Measurements from ENCODE around the gene C19orf38. TPM values are rescaled to one million over a fixed set of nuclear protein-coding genes. Genes with fewer than 3 reads are reported as not detected.

The C19orf38 gene
- total RNA-seq, 2 experiments from 2014 or later, result 5.2 to 7.5 TPM

DNA sequence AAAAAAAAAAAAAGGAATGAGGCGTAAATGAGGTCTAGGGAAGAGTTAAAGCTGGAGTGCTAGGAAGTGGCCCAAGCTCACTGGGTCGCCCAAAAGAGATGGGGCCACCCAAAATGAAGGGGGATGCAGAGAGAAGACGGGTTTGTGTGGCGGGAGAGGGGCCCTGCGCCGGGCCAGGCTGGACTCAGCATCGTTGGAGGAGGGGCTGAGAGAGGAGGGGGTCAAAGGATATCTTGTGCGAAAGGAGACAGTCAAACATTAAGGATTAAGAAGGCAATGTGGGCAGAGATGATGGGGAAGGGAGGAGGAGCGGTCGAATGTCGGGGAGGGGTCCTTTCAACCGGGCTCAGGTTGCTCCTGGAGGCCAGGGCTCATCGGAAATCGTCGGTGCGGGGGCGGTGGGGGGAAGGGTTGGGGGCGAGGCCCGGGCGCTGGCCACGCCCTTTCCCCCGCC is 22.3 kb downstream of the C19orf38 start:
- TF ChIP-seq EZH2phosphoT487 (IDR thresholded peaks at IDR 0.05; ENCODE audit: borderline replicate concordance, low read depth, low read length), result no peak
- TF ChIP-seq, protein P1, sequence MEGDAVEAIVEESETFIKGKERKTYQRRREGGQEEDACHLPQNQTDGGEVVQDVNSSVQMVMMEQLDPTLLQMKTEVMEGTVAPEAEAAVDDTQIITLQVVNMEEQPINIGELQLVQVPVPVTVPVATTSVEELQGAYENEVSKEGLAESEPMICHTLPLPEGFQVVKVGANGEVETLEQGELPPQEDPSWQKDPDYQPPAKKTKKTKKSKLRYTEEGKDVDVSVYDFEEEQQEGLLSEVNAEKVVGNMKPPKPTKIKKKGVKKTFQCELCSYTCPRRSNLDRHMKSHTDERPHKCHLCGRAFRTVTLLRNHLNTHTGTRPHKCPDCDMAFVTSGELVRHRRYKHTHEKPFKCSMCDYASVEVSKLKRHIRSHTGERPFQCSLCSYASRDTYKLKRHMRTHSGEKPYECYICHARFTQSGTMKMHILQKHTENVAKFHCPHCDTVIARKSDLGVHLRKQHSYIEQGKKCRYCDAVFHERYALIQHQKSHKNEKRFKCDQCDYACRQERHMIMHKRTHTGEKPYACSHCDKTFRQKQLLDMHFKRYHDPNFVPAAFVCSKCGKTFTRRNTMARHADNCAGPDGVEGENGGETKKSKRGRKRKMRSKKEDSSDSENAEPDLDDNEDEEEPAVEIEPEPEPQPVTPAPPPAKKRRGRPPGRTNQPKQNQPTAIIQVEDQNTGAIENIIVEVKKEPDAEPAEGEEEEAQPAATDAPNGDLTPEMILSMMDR (conservative IDR thresholded peaks at IDR 0.05; ENCODE audit: low read length), result no peak
- ChIA-PET CTCF (ENCODE audit: unreplicated experiment) (no interaction called here), POLR2A (interaction anchor here (1.4 kb wide), 1 partner anchor 18 kb away, joined by 6 read pairs; no protein-coding TSS in a partner anchor)
- Histone ChIP-seq H3K4me2 (ENCODE audit: low read length) (peak overlapping the region; percentile 82), H3K36me3 (ENCODE audit: insufficient read depth, low read length) (peaks cover 14% of the 10 kb centered on the region), H3K79me2 (ENCODE audit: insufficient read depth, low read depth, low read length) (peaks cover 38% of the 10 kb centered on the region), H2AFZ (ENCODE audit: low read length) (peak overlapping the region; percentile 21; the same call in 1 of the 2 replicates), H3K4me3 (ENCODE audit: low read depth, low read length, poor library complexity, severe bottlenecking) (peak overlapping the region; percentile 63), H4K20me1 (ENCODE audit: insufficient read depth, low read length) (no peaks in the 10 kb centered on the region), H3K27ac (ENCODE audit: low read depth, low read length, poor library complexity, severe bottlenecking) (peak overlapping the region; percentile 90), H3K9me3 (ENCODE audit: low read length) (no peaks in the 10 kb centered on the region), H3K4me1 (ENCODE audit: insufficient read depth, low read length, poor library complexity, severe bottlenecking) (peaks cover 54% of the 10 kb centered on the region), H3K9me2 (ENCODE audit: insufficient read depth, low read length) (no peaks in the 10 kb centered on the region)
- no TSS peak for BruUV-seq (replicated peaks)
- intact Hi-C loops (cut with micrococcal nuclease; ENCODE audit: unreplicated experiment), result loop anchor here (10.0 kb wide), 1 partner anchor 306 kb away; the partner anchor contains the start of genes CDKN2D and KRI1
- DNase-seq (ENCODE audit: low spot score), result no peak

DNA sequence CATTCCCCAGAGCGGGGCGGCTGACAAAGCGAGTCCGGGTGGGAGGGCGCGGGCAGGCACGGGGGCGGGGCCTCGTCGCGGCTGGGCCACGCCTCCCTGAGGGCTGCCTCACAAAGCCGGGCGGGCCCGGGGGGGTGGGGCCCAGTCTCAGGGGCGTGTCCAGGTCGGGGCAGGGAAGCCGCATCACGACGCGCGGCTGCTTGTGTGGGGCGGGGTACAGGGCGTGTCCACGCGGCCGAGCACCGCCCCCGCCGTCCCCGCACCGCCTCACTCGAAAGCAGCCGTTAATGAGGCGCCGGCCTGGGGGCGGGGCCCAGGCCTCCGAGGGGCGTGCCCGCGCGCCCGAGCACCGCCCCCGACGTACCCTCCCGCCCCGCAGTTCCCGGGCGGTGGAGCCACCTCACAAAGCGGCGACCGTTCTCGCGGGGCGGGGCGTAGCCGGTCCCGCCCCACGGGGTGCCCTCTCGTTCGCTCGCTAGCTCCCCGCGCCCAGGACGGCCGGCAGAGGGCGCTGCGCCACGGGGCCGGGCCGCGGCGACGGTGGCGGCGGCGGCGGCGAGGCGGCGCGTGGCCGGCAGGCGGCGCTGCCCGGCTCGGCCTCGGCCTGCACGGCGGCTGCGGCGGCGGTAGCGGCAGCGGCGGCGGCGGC is 22.9 kb downstream of the C19orf38 start, which contains the start of gene CARM1:
TSS of gene CARM1 (plus strand) at position 599 of the 649 bp plus-strand sequence. CDS start 150 bp downstream, outside the sequence.
- TF ChIP-seq, protein P1 (conservative IDR thresholded peaks at IDR 0.05; ENCODE audit: low read length), result peak; percentile 52; the same call in 1 of the 2 replicates
- no peak for TF ChIP-seq EZH2phosphoT487 (IDR thresholded peaks at IDR 0.05; ENCODE audit: borderline replicate concordance, low read depth, low read length)
- Histone ChIP-seq H4K20me1 (ENCODE audit: insufficient read depth, low read length) (no peaks in the 10 kb centered on the region), H3K4me1 (ENCODE audit: insufficient read depth, low read length, poor library complexity, severe bottlenecking) (peaks cover 54% of the 10 kb centered on the region), H3K27ac (ENCODE audit: low read depth, low read length, poor library complexity, severe bottlenecking) (peak within 1 kb of the TSS; percentile 90), H3K9me3 (ENCODE audit: low read length) (no peaks in the 10 kb centered on the region), H2AFZ (ENCODE audit: low read length) (peak within 1 kb of the TSS; percentile 21; the same call in 1 of the 2 replicates), H3K4me2 (ENCODE audit: low read length) (peak within 1 kb of the TSS; percentile 90), H3K36me3 (ENCODE audit: insufficient read depth, low read length) (peaks cover 17% of the 10 kb centered on the region), H3K9me2 (ENCODE audit: insufficient read depth, low read length) (no peaks in the 10 kb centered on the region), H3K4me3 (ENCODE audit: low read depth, low read length, poor library complexity, severe bottlenecking) (peak within 1 kb of the TSS; percentile 99), H3K79me2 (ENCODE audit: insufficient read depth, low read depth, low read length) (peaks cover 43% of the 10 kb centered on the region)
- POLR2A ChIA-PET, result interaction anchor here (0.5 to 1.4 kb wide), 2 partner anchors 18 to 295 kb away, joined by 4 to 6 read pairs; no protein-coding TSS in a partner anchor
- intact Hi-C loops (cut with micrococcal nuclease; ENCODE audit: unreplicated experiment), result loop anchor here (1.0 to 10.0 kb wide), 3 partner anchors 17 to 306 kb away; partner anchors contain the start of genes CDKN2D, KRI1, TIMM29 and YIPF2
- no TSS peak for BruUV-seq (replicated peaks)
- peak; percentile 97 for DNase-seq (ENCODE audit: low spot score)
- CTCF ChIA-PET (ENCODE audit: unreplicated experiment), result no interaction called here

Measured in OCI-LY7 (cell line).